ENCODE results near the gene ADO.

ADO gene

GRCh38 chr10:62761115-62761514 lies 43.4 kb upstream of the ADO start:
- Histone ChIP-seq H3K36me3 (replicated peaks) (no peaks in the 10 kb centered on the region), H3K27me3 (replicated peaks) (no peaks in the 10 kb centered on the region), H3K4me3 (ENCODE audit: low read depth, low read length) (no peak overlapping the region), H3K27ac (no peak overlapping the region)
- in situ Hi-C loops (cut with HindIII; ENCODE audit: low pct_ligation_motif_present, low sequenced_read_pairs): no loop called here
- no peak for DNase-seq
- TF ChIP-seq CTCF (IDR thresholded peaks at IDR 0.05; ENCODE audit: low read depth, low read length, missing control alignments): no peak

GRCh38 chr10:62763155-62763554 lies 41.4 kb upstream of the ADO start:
- Histone ChIP-seq H3K36me3 (replicated peaks) (no peaks in the 10 kb centered on the region), H3K27me3 (replicated peaks) (no peaks in the 10 kb centered on the region), H3K4me3 (ENCODE audit: low read depth, low read length) (no peak overlapping the region), H3K27ac (no peak overlapping the region)
- no peak for TF ChIP-seq CTCF (IDR thresholded peaks at IDR 0.05; ENCODE audit: low read depth, low read length, missing control alignments)
- no peak for DNase-seq
- in situ Hi-C loops (cut with HindIII; ENCODE audit: low pct_ligation_motif_present, low sequenced_read_pairs): no loop called here

- no peaks in the 10 kb centered on the region for H3K36me3 ChIP-seq (replicated peaks)
- no peak overlapping the region for H3K27ac ChIP-seq
- in situ Hi-C loops (cut with HindIII; ENCODE audit: low pct_ligation_motif_present, low sequenced_read_pairs): no loop called here
- H3K27me3 ChIP-seq (replicated peaks): no peaks in the 10 kb centered on the region
- TF ChIP-seq CTCF (IDR thresholded peaks at IDR 0.05; ENCODE audit: low read depth, low read length, missing control alignments): no peak
- DNase-seq: no peak
- no peak overlapping the region for H3K4me3 ChIP-seq (ENCODE audit: low read depth, low read length)
These were observed 40.5 kb upstream of the ADO start for GRCh38 chr10:62764011-62764410.

- in situ Hi-C loops (cut with HindIII; ENCODE audit: low pct_ligation_motif_present, low sequenced_read_pairs): no loop called here
- no peaks in the 10 kb centered on the region for H3K36me3 ChIP-seq (replicated peaks)
- H3K27ac ChIP-seq: no peak overlapping the region
- no peaks in the 10 kb centered on the region for H3K27me3 ChIP-seq (replicated peaks)
- no peak for TF ChIP-seq CTCF (IDR thresholded peaks at IDR 0.05; ENCODE audit: low read depth, low read length, missing control alignments)
- no peak for DNase-seq
- no peak overlapping the region for H3K4me3 ChIP-seq (ENCODE audit: low read depth, low read length)
These were observed 38.8 kb upstream of the ADO start for GRCh38 chr10:62765726-62766125.

GRCh38 chr10:62766386-62766785 lies 38.1 kb upstream of the ADO start:
- Histone ChIP-seq H3K27ac (no peak overlapping the region), H3K27me3 (replicated peaks) (no peaks in the 10 kb centered on the region), H3K4me3 (ENCODE audit: low read depth, low read length) (no peak overlapping the region), H3K36me3 (replicated peaks) (no peaks in the 10 kb centered on the region)
- TF ChIP-seq CTCF (IDR thresholded peaks at IDR 0.05; ENCODE audit: low read depth, low read length, missing control alignments): no peak
- DNase-seq: no peak
- in situ Hi-C loops (cut with HindIII; ENCODE audit: low pct_ligation_motif_present, low sequenced_read_pairs): no loop called here

- Histone ChIP-seq H3K4me3 (ENCODE audit: low read depth, low read length) (no peak overlapping the region), H3K27ac (no peak overlapping the region), H3K27me3 (replicated peaks) (no peaks in the 10 kb centered on the region), H3K36me3 (replicated peaks) (no peaks in the 10 kb centered on the region)
- in situ Hi-C loops (cut with HindIII; ENCODE audit: low pct_ligation_motif_present, low sequenced_read_pairs): no loop called here
- TF ChIP-seq CTCF (IDR thresholded peaks at IDR 0.05; ENCODE audit: low read depth, low read length, missing control alignments): no peak
- DNase-seq: no peak
These were observed 34.8 kb upstream of the ADO start for GRCh38 chr10:62769574-62770242.
